HepG2 (cell line): Measurements from ENCODE around the gene SLC6A6. TPM values are rescaled to one million over a fixed set of nuclear protein-coding genes. Genes with fewer than 3 reads are reported as not detected.
A peak's percentile ranks its signal among the peaks of the same experiment; 100 is the strongest.

Source experiments
- ATAC-seq: fragments of 200-7000 bp; cut with Tn5 transposase; 3 replicates; pipeline ENCODE4 v1.9.1; 2020; ENCODE audit warnings: mild to moderate bottlenecking, moderate library complexity
- BruUV-seq: library from RNA; stranded (reverse); fragments of 400-500 nt; replicated peaks from 2 replicates; lab custom pipeline; 2021; lab: Mats Ljungman, UMichigan
- CTCF ChIA-PET: fragments of 300-600 bp; formaldehyde crosslinking; extraction: SDS; loops from one replicate; lab custom pipeline; 2021; ENCODE audit warnings: low total read pairs, inconsistent platforms, low intra/inter-chr PET ratio; lab: Yijun Ruan, JAX
- POLR2A ChIA-PET: fragments of 350-600 bp; sonication (Branson Sonifier 250); formaldehyde crosslinking; loops from one replicate; lab custom pipeline; 2020; ENCODE audit warnings: antibody characterized with exemption, inconsistent platforms; lab: Yijun Ruan, JAX
- DNase-seq: peaks from one replicate; pipeline ENCODE4 v3.0.0-alpha.2; 2015; ENCODE audit warnings: low spot score
- FAIRE-seq: peaks from 3 replicates; lab custom pipeline; 2011; peaks lifted over from hg19 to GRCh38; lab: Jason Lieb, UNC
- H2AFZ ChIP-seq: one replicate; pipeline ENCODE4 v1.6.1; 2011; ENCODE audit warnings: low read length, inconsistent platforms
- H3K27ac ChIP-seq: fragments of 300-600 bp; 3 replicates; pipeline ENCODE4 v1.8.0; 2011; ENCODE audit warnings: mixed run types, mild to moderate bottlenecking, mixed read lengths, low read length, inconsistent platforms; ENCODE audit not compliant: insufficient read depth; ENCODE audit errors: extremely low read length
- H3K27me3 ChIP-seq, 2 experiments: fragments of 200-600 bp in 1 of 2; 2 replicates in 1 of 2; 3 replicates in 1 of 2; pipeline versions ENCODE4 v1.6.0 to v1.8.0; 2011; ENCODE audit warnings: low read length in 2 of 2, mild to moderate bottlenecking in 2 of 2, moderate library complexity in 2 of 2, inconsistent platforms in 1 of 2; ENCODE audit not compliant: insufficient read depth in 2 of 2, control insufficient read depth in 1 of 2
- H3K36me3 ChIP-seq, 2 experiments: fragments of 200-600 bp in 1 of 2; replicated peaks in 1 of 2; 2 replicates in 1 of 2; 3 replicates in 1 of 2; pipeline versions ENCODE4 v1.5.1 to v1.8.0; 2011; ENCODE audit warnings: low read length in 2 of 2, inconsistent platforms in 1 of 2; ENCODE audit not compliant: insufficient read depth in 2 of 2, control insufficient read depth in 1 of 2
- H3K4me1 ChIP-seq: 2 replicates; pipeline ENCODE4 v1.5.1; 2012; ENCODE audit warnings: low read length, inconsistent platforms; ENCODE audit not compliant: insufficient read depth
- H3K4me2 ChIP-seq: 2 replicates; pipeline ENCODE4 v1.6.0; 2011; ENCODE audit warnings: low read depth, low read length, inconsistent platforms
- H3K4me3 ChIP-seq, 3 experiments: fragments of 200-600 bp in 1 of 3; sonication (generic), shearing (Covaris generic) in 1 of 3; replicated peaks in 1 of 3; 2 replicates each; pipeline ENCODE4 v1.5.1; 2011 to 2016; ENCODE audit warnings: low read length in 3 of 3, inconsistent platforms in 2 of 3, low read depth in 2 of 3, mild to moderate bottlenecking in 2 of 3, control low read depth in 1 of 3, mixed read lengths in 1 of 3; ENCODE audit not compliant: insufficient read depth in 1 of 3
- H3K79me2 ChIP-seq: one replicate; pipeline ENCODE4 v1.6.1; 2011; ENCODE audit warnings: low read length, inconsistent platforms; ENCODE audit not compliant: insufficient read depth
- H3K9ac ChIP-seq: 2 replicates; pipeline ENCODE4 v1.6.0; 2011; ENCODE audit warnings: mild to moderate bottlenecking, low read depth, low read length, inconsistent platforms; ENCODE audit not compliant: insufficient read depth
- H3K9me3 ChIP-seq: 2 replicates; pipeline ENCODE4 v1.5.1; 2012; ENCODE audit warnings: mild to moderate bottlenecking, low read length
- H4K20me1 ChIP-seq: 2 replicates; pipeline ENCODE4 v1.6.0; 2011; ENCODE audit warnings: inconsistent platforms, mild to moderate bottlenecking, low read length, moderate library complexity; ENCODE audit not compliant: insufficient read depth
- GZF1 ChIP-seq: sonication (generic); formaldehyde crosslinking; IDR thresholded peaks from 2 replicates; pipeline ENCODE4 v1.5.1; 2020; ENCODE audit warnings: mild to moderate bottlenecking, missing genetic modification reagents
- HNRNPL ChIP-seq: fragments of 200-400 bp; formaldehyde crosslinking; IDR thresholded peaks from 2 replicates; pipeline ENCODE4 v1.6.1; 2017; ENCODE audit warnings: mild to moderate bottlenecking, low read depth, low read length
- JDP2 ChIP-seq: sonication (generic); formaldehyde crosslinking; IDR thresholded peaks from 2 replicates; pipeline ENCODE4 v1.8.1; 2022; ENCODE audit warnings: missing genetic modification reagents, borderline replicate concordance
- KLF15 ChIP-seq: sonication (generic); formaldehyde crosslinking; IDR thresholded peaks from 2 replicates; pipeline ENCODE4 v1.8.1; 2023; ENCODE audit warnings: borderline replicate concordance, mild to moderate bottlenecking, inconsistent platforms, missing genetic modification reagents, mixed read lengths
- LCORL ChIP-seq, 2 experiments: fragments of 450-650 bp in 1 of 2; sonication (generic) in 1 of 2; formaldehyde crosslinking in 1 of 2; IDR thresholded peaks; 2 replicates each; pipeline versions ENCODE4 v1.5.0 to v1.6.1; 2017 to 2020; ENCODE audit warnings: antibody characterized with exemption in 1 of 2, missing genetic modification reagents in 1 of 2
- MXD4 ChIP-seq: IDR thresholded peaks from 2 replicates; pipeline ENCODE4 v1.6.1; 2016; ENCODE audit warnings: mild to moderate bottlenecking, missing biosample characterization, missing genetic modification reagents
- NFYB ChIP-seq: sonication (generic); formaldehyde crosslinking; IDR thresholded peaks from 2 replicates; pipeline ENCODE4 v1.4.0; 2020; ENCODE audit warnings: missing genetic modification reagents
- PRDM10 ChIP-seq: sonication (generic); formaldehyde crosslinking; IDR thresholded peaks from 2 replicates; pipeline ENCODE4 v1.4.0; 2020; ENCODE audit warnings: low read depth, missing genetic modification reagents
- RFX1 ChIP-seq: fragments of 450-650 bp; IDR thresholded peaks from 2 replicates; pipeline ENCODE4 v1.6.1; 2017
- ZNF546 ChIP-seq: sonication (generic); formaldehyde crosslinking; conservative IDR thresholded peaks from 2 replicates; pipeline ENCODE4 v1.8.1; 2023; ENCODE audit warnings: mild to moderate bottlenecking, missing genetic modification reagents
- ZNF841 ChIP-seq: sonication (generic); formaldehyde crosslinking; IDR thresholded peaks from 2 replicates; pipeline ENCODE4 v1.8.1; 2023; ENCODE audit warnings: missing genetic modification reagents, borderline replicate concordance
- WGBS: methylation state at CpG from one replicate; pipeline ENCODE4 v1.1.6; 2017; ENCODE audit warnings: low lambda C conversion rate; 5-methylcytosine and 5-hydroxymethylcytosine counted together
- in situ Hi-C: cut with HindIII; loops from 2 replicates; pipeline ENCODE4 v1.10.0; 2017; ENCODE audit warnings: low pct_unique_long_range_greater_than_20kb; ENCODE audit not compliant: extremely low pct_ligation_motif_present
- intact Hi-C: fragments of 100-400 bp; cut with micrococcal nuclease; formaldehyde crosslinking; loops from one replicate; pipeline ENCODE4 v1.10.0; 2022; ENCODE audit not compliant: unreplicated experiment
- polyA plus RNA-seq, 8 experiments: library from polyadenylated mRNA; depleted of rRNA in 3 of 8; stranded (reverse) in 7 of 8; unstranded in 1 of 8; fragments of >200 nt; fragmentation: Illumina TruSeq in 4 of 8; extraction: Trizol in 4 of 8; gene quantifications; 2 replicates each; pipeline versions ENCODE4 v1.2.1 to v1.2.3, GENCODE V29; 2011 to 2016; ENCODE audit warnings: low read depth in 4 of 8, missing spikeins in 1 of 8, mixed read lengths in 1 of 8; ENCODE audit not compliant: insufficient read depth in 1 of 8
- total RNA-seq, 5 experiments: library from RNA; depleted of rRNA; stranded (reverse); fragments of >200 nt; fragmentation: Illumina TruSeq; extraction: Trizol; gene quantifications; 2 replicates each; pipeline ENCODE4 v1.2.3, GENCODE V29; 2016; ENCODE audit warnings: low read depth in 1 of 5

SLC6A6 gene
- total and polyA plus RNA-seq, 2 of the 13 experiments (the other 11 are each of a cell fraction or from before 2014, with no cell fraction given), result 14.1 to 20.7 TPM

- BruUV-seq, result no TSS peak
- TF ChIP-seq RFX1 (peak; percentile 29; the same call in 1 of the 2 replicates), ZNF841 (CRISPR knock-in tag) (no peak)
- TF ChIP-seq, all 625 proteins: peak for 1
- H3K9ac ChIP-seq, result no peak overlapping the region
- H2AFZ ChIP-seq, result no peak overlapping the region
- 0 out of 2 replicates have a peak, but pooled peaks cover 3% of the 10 kb centered on the region for H4K20me1 ChIP-seq
- ATAC-seq (no peak), FAIRE-seq (no peak), DNase-seq (no peak)
- in situ Hi-C loops, result no loop called here
- H3K79me2 ChIP-seq, result no peaks in the 10 kb centered on the region
- no peak overlapping the region for H3K4me3 ChIP-seq
- WGBS, result 94% methylated on average over 6 of the region's 11 CpGs
- CTCF ChIA-PET, result no interaction called here
- H3K4me1 ChIP-seq, result no peaks in the 10 kb centered on the region
- peaks cover 5 to 15% of the 10 kb centered on the region in 2 experiments; a peak in 4 of 5 replicates for H3K36me3 ChIP-seq
- no peaks in the 10 kb centered on the region for H3K9me3 ChIP-seq
- H3K4me2 ChIP-seq, result no peak overlapping the region
- POLR2A ChIA-PET, result no interaction called here
- H3K27ac ChIP-seq, result no peak overlapping the region
- no peaks in the 10 kb centered on the region for H3K27me3 ChIP-seq
- intact Hi-C loops, result no loop called here
Observed at GRCh38 chr3:14440531-14441239, 38.3 kb downstream of the SLC6A6 start.

GRCh38 chr3:14441240-14441919 is 39.0 kb downstream of the SLC6A6 start:
- 94% methylated on average over 6 of the region's 18 CpGs for WGBS
- no TSS peak for BruUV-seq
- intact Hi-C loops (no loop called here), in situ Hi-C loops (no loop called here)
- no peak overlapping the region for H3K4me3 ChIP-seq
- DNase-seq, result no peak
- H3K4me2 ChIP-seq, result no peak overlapping the region
- ChIA-PET CTCF (no interaction called here), POLR2A (no interaction called here)
- FAIRE-seq, result no peak
- H3K27me3 ChIP-seq, result no peaks in the 10 kb centered on the region
- H3K79me2 ChIP-seq, result no peaks in the 10 kb centered on the region
- H3K27ac ChIP-seq, result no peak overlapping the region
- no peak overlapping the region for H2AFZ ChIP-seq
- H3K9ac ChIP-seq, result no peak overlapping the region
- H3K4me1 ChIP-seq, result no peaks in the 10 kb centered on the region
- ATAC-seq, result no peak; the same call in 2 of the 3 replicates
- H3K36me3 ChIP-seq, result peaks cover 11 to 22% of the 10 kb centered on the region in 2 experiments; a peak in 4 of 5 replicates
- H4K20me1 ChIP-seq, result 0 out of 2 replicates have a peak, but pooled peaks cover 3% of the 10 kb centered on the region
- no peaks in the 10 kb centered on the region for H3K9me3 ChIP-seq
- TF ChIP-seq JDP2 (CRISPR knock-in tag) (no peak), GZF1 (CRISPR knock-in tag) (no peak), ZNF546 (no peak), MXD4 (CRISPR knock-in tag) (no peak), HNRNPL (no peak), PRDM10 (CRISPR knock-in tag) (no peak), LCORL (IDR thresholded peaks at IDR 0.05) (no peak), LCORL (CRISPR knock-in tag; IDR thresholded peaks at IDR 0.05) (no peak), KLF15 (CRISPR knock-in tag) (no peak), NFYB (CRISPR knock-in tag) (no peak)
